Fibroblast of mammary gland (primary cell): ENCODE results near the gene KIF5C.

Experiments used
- DNase-seq: peaks from one replicate; pipeline ENCODE4 v3.0.0-alpha.2; 2010; ENCODE audit warnings: low read depth
- H3K4me3 ChIP-seq: 2 replicates; pipeline ENCODE4 v1.5.1; 2011; ENCODE audit warnings: low read depth, mild to moderate bottlenecking, low read length, moderate library complexity; ENCODE audit not compliant: control insufficient read depth
- CTCF ChIP-seq: conservative IDR thresholded peaks from 2 replicates; pipeline ENCODE4 v1.5.1; 2011; ENCODE audit warnings: low read depth, low read length, inconsistent platforms; ENCODE audit not compliant: control insufficient read depth, insufficient read depth

KIF5C gene

GRCh38 chr2:148960483-148960882 is 85.5 kb downstream of the KIF5C start:
- TF ChIP-seq CTCF = no peak
- H3K4me3 ChIP-seq = no peak overlapping the region
- DNase-seq = no peak

- no peak for TF ChIP-seq CTCF
- H3K4me3 ChIP-seq = no peak overlapping the region
- DNase-seq = no peak
Observed at GRCh38 chr2:148963461-148963860, 88.4 kb downstream of the KIF5C start.

GRCh38 chr2:148965623-148966437 is 90.8 kb downstream of the KIF5C start:
- TF ChIP-seq CTCF = no peak
- no peak overlapping the region for H3K4me3 ChIP-seq
- no peak for DNase-seq

- H3K4me3 ChIP-seq = no peak overlapping the region
- TF ChIP-seq CTCF = no peak
- no peak for DNase-seq
Observed at GRCh38 chr2:148966438-148966758, 91.4 kb downstream of the KIF5C start.

- DNase-seq = no peak
- TF ChIP-seq CTCF = no peak
- no peak overlapping the region for H3K4me3 ChIP-seq
Observed at GRCh38 chr2:148967056-148967455, 92.0 kb downstream of the KIF5C start.

- DNase-seq = peak; percentile 10
- TF ChIP-seq CTCF = no peak
- H3K4me3 ChIP-seq = no peak overlapping the region
Observed at GRCh38 chr2:148967578-148967977, 92.6 kb downstream of the KIF5C start.

- DNase-seq = no peak
- TF ChIP-seq CTCF = no peak
- H3K4me3 ChIP-seq = no peak overlapping the region
Observed at GRCh38 chr2:148968301-148968700, 93.3 kb downstream of the KIF5C start.
